ENCODE data around the gene SH3RF2.

DNA sequence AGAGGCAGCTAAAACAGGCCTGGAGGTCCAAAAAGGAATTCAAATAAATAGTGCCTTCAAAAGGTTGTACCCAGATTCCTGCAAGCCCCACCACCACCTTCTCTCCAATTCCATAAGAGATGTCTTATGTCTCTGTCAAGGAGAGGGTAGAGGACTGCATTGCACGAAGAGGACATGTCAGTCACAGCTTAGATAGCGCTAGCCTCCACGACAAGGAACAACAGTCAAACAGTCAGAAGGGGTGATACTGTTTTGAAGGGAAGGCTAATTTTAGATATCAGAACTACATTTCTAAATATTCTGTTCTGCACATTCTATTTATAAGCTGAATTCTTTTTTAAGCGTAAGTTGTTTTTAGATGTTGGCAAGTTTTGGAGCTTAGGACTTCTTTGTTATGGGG is 134.8 kb downstream of the SH3RF2 start:
- TF ChIP-seq, protein P1, sequence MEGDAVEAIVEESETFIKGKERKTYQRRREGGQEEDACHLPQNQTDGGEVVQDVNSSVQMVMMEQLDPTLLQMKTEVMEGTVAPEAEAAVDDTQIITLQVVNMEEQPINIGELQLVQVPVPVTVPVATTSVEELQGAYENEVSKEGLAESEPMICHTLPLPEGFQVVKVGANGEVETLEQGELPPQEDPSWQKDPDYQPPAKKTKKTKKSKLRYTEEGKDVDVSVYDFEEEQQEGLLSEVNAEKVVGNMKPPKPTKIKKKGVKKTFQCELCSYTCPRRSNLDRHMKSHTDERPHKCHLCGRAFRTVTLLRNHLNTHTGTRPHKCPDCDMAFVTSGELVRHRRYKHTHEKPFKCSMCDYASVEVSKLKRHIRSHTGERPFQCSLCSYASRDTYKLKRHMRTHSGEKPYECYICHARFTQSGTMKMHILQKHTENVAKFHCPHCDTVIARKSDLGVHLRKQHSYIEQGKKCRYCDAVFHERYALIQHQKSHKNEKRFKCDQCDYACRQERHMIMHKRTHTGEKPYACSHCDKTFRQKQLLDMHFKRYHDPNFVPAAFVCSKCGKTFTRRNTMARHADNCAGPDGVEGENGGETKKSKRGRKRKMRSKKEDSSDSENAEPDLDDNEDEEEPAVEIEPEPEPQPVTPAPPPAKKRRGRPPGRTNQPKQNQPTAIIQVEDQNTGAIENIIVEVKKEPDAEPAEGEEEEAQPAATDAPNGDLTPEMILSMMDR (IDR thresholded peaks at IDR 0.05; ENCODE audit: low read depth, low read length, missing input control), result no peak
- TF ChIP-seq JUND (IDR thresholded peaks at IDR 0.05) (no peak), RXRA (IDR thresholded peaks at IDR 0.05) (no peak), ATF3 (IDR thresholded peaks at IDR 0.05) (no peak), MAX (IDR thresholded peaks at IDR 0.05) (no peak), TAF1 (conservative IDR thresholded peaks at IDR 0.05) (no peak), REST (IDR thresholded peaks at IDR 0.05) (no peak), HNF4G (IDR thresholded peaks at IDR 0.05) (no peak), RAD21 (IDR thresholded peaks at IDR 0.05) (no peak), GABPA (IDR thresholded peaks at IDR 0.05 in 1 of 2, conservative IDR thresholded peaks at IDR 0.05 in 1 of 2) (no peak), SP1 (IDR thresholded peaks at IDR 0.05) (no peak), YY1 (IDR thresholded peaks at IDR 0.05) (no peak), FOXA1 (IDR thresholded peaks at IDR 0.05) (no peak), ZBTB33 (IDR thresholded peaks at IDR 0.05) (no peak)

Measured in liver (tissue), 3 donors.